K562 (cell line): Measurements from ENCODE around the gene BIN1. TPM values are rescaled to one million over a fixed set of nuclear protein-coding genes. Genes with fewer than 3 reads are reported as not detected.

ENCODE experiments used
- ATAC-seq: fragments of 200-7000 bp; cut with Tn5 transposase; 3 replicates; pipeline ENCODE4 v1.9.1; 2020; ENCODE audit warnings: moderate library complexity
- BruUV-seq: library from RNA; stranded (reverse); fragments of 400-500 nt; replicated peaks from 2 replicates; lab custom pipeline; 2021; lab: Mats Ljungman, UMichigan
- CTCF ChIA-PET: fragments of 300-600 bp; formaldehyde crosslinking; extraction: SDS; loops from one replicate; lab custom pipeline; 2021; ENCODE audit warnings: low intra/inter-chr PET ratio; lab: Yijun Ruan, JAX
- POLR2A ChIA-PET: fragments of 300-600, 350-650 bp; sonication (Branson Sonifier 250); formaldehyde crosslinking; extraction: SDS; loops from one replicate; lab custom pipeline; 2021; ENCODE audit warnings: antibody characterized with exemption, inconsistent platforms; lab: Yijun Ruan, JAX
- DNase-seq, 4 experiments: peaks; one replicate each; pipeline versions ENCODE4 v3.0.0 to v3.0.0-alpha.2; 2011 to 2018; ENCODE audit warnings: low spot score in 3 of 4, mixed read lengths in 3 of 4; ENCODE audit errors: extremely low read depth in 1 of 4
- FAIRE-seq: peaks from 2 replicates; lab custom pipeline; 2011; peaks lifted over from hg19 to GRCh38; lab: Jason Lieb, UNC
- H2AFZ ChIP-seq: 2 replicates; pipeline ENCODE4 v1.6.0; 2011; ENCODE audit warnings: low read depth, low read length, control low read depth, inconsistent platforms
- H3K27ac ChIP-seq: fragments of 200-600 bp; 3 replicates; pipeline ENCODE4 v1.8.0; 2011; ENCODE audit warnings: low read depth, mild to moderate bottlenecking, control low read depth, inconsistent platforms, low read length, moderate library complexity, mixed read lengths; ENCODE audit errors: extremely low read depth
- H3K27me3 ChIP-seq, 2 experiments: fragments of 300-600 bp in 1 of 2; 2 replicates in 1 of 2; 3 replicates in 1 of 2; pipeline versions ENCODE4 v1.6.0 to v1.8.0; 2011; ENCODE audit warnings: inconsistent platforms in 2 of 2, low read length in 2 of 2, mild to moderate bottlenecking in 1 of 2, mixed read lengths in 1 of 2, moderate library complexity in 1 of 2; ENCODE audit not compliant: control insufficient read depth in 2 of 2, insufficient read depth in 2 of 2
- H3K36me3 ChIP-seq: fragments of 300-600 bp; 3 replicates; pipeline ENCODE4 v1.8.0; 2011; ENCODE audit warnings: mild to moderate bottlenecking, low read length, inconsistent platforms; ENCODE audit not compliant: control insufficient read depth, insufficient read depth
- H3K4me1 ChIP-seq, 2 experiments: fragments of 200-600 bp in 1 of 2; replicated peaks in 1 of 2; 2 replicates in 1 of 2; 3 replicates in 1 of 2; pipeline versions ENCODE4 v1.5.1 to v1.8.0; 2011; ENCODE audit warnings: inconsistent platforms in 2 of 2, low read length in 2 of 2, mild to moderate bottlenecking in 1 of 2, mixed read lengths in 1 of 2, moderate library complexity in 1 of 2; ENCODE audit not compliant: control insufficient read depth in 2 of 2, insufficient read depth in 2 of 2
- H3K4me2 ChIP-seq: 2 replicates; pipeline ENCODE4 v1.6.1; 2011; ENCODE audit warnings: low read length, control low read depth, inconsistent platforms, mixed read lengths; ENCODE audit not compliant: insufficient read depth
- H3K4me3 ChIP-seq: fragments of 200-600 bp; sonication (generic), shearing (Covaris generic); 2 replicates; pipeline ENCODE4 v1.5.1; 2016; ENCODE audit warnings: control low read depth, inconsistent platforms
- H3K79me2 ChIP-seq: fragments of 200-600 bp; 3 replicates; pipeline ENCODE4 v1.8.0; 2011; ENCODE audit warnings: low read length, inconsistent platforms; ENCODE audit not compliant: control insufficient read depth, insufficient read depth
- H3K9ac ChIP-seq, 2 experiments: 2 replicates each; pipeline versions ENCODE4 v1.6.0 to v1.6.1; 2011; ENCODE audit warnings: low read depth in 2 of 2, low read length in 2 of 2, control low read depth in 1 of 2, inconsistent platforms in 1 of 2, mild to moderate bottlenecking in 1 of 2, mixed read lengths in 1 of 2; ENCODE audit not compliant: insufficient read depth in 1 of 2
- H3K9me1 ChIP-seq: one replicate; pipeline ENCODE4 v1.6.0; 2011; ENCODE audit warnings: inconsistent platforms, mild to moderate bottlenecking, low read length, moderate library complexity; ENCODE audit not compliant: control insufficient read depth, insufficient read depth
- H3K9me3 ChIP-seq: replicated peaks from 2 replicates; pipeline ENCODE4 v1.5.1; 2011; ENCODE audit warnings: low read depth, low read length, inconsistent platforms; ENCODE audit not compliant: control insufficient read depth, insufficient read depth
- H4K20me1 ChIP-seq: replicated peaks from 2 replicates; pipeline ENCODE4 v1.6.1; 2011; ENCODE audit warnings: low read length, inconsistent platforms, mixed read lengths; ENCODE audit not compliant: control insufficient read depth, insufficient read depth
- IFI16 ChIP-seq: fragments of 250-450 bp; sonication (Bioruptor Pico); IDR thresholded peaks from 2 replicates; pipeline ENCODE4 v2.1.2; 2022; ENCODE audit warnings: mild to moderate bottlenecking, inconsistent platforms
- WGBS: fragments of 100-300 bp; shearing (Covaris generic); methylation state at CpG from one replicate; pipeline ENCODE4 v1.1.6; 2016; ENCODE audit warnings: low coverage, mixed read lengths; ENCODE audit not compliant: insufficient coverage; ENCODE audit errors: missing lambda C conversion rate; 5-methylcytosine and 5-hydroxymethylcytosine counted together
- in situ Hi-C: fragments of 300-500 bp; cut with MboI; formaldehyde crosslinking; loops from 4 replicates; pipeline ENCODE4 v1.15.0; 2018; ENCODE audit warnings: inconsistent platforms, mixed read lengths
- intact Hi-C: fragments of 100-400 bp; cut with micrococcal nuclease; formaldehyde crosslinking; loops from 2 replicates; pipeline ENCODE4 v1.14.2; 2022
- polyA plus RNA-seq, 8 experiments: library from polyadenylated mRNA; depleted of rRNA in 4 of 8; stranded (reverse) in 5 of 8; unstranded in 3 of 8; fragments of >200 nt; fragmentation: Nextera tagmentation in 2 of 8; fragmentation: Illumina TruSeq in 1 of 8; extraction: Ambion mirVana in 2 of 8; extraction: Trizol in 1 of 8; gene quantifications; 2 replicates each; pipeline versions ENCODE4 v1.2.1 to v1.2.3, GENCODE V29; 2011 to 2014; ENCODE audit warnings: inconsistent platforms in 1 of 8, missing spikeins in 1 of 8
- total RNA-seq, 7 experiments: library from RNA; depleted of rRNA in 6 of 7; stranded (reverse); fragments of >200 nt in 6 of 7; fragmentation: Illumina TruSeq in 2 of 7; extraction: Trizol in 2 of 7; gene quantifications; 2 replicates each; pipeline versions ENCODE4 v1.2.1 to v1.2.3, GENCODE V29; 2011 to 2021; ENCODE audit warnings: low replicate concordance in 1 of 7
- TF ChIP-seq, protein P1 (sequence below): sonication (generic); formaldehyde crosslinking; IDR thresholded peaks from 2 replicates; pipeline ENCODE4 v1.5.0; 2020; ENCODE audit warnings: missing genetic modification reagents
- TF ChIP-seq, protein P2 (sequence below): sonication (generic); formaldehyde crosslinking; IDR thresholded peaks from 2 replicates; pipeline ENCODE4 v1.9.0; 2022; ENCODE audit warnings: mild to moderate bottlenecking, missing genetic modification reagents

BIN1 gene
- total and polyA plus RNA-seq, 9 of the 15 experiments (the other 6 are each of a cell fraction or from before 2014, with no cell fraction given) = 0.04 to 2.8 (median 0.79) TPM; not detected in 1

DNA sequence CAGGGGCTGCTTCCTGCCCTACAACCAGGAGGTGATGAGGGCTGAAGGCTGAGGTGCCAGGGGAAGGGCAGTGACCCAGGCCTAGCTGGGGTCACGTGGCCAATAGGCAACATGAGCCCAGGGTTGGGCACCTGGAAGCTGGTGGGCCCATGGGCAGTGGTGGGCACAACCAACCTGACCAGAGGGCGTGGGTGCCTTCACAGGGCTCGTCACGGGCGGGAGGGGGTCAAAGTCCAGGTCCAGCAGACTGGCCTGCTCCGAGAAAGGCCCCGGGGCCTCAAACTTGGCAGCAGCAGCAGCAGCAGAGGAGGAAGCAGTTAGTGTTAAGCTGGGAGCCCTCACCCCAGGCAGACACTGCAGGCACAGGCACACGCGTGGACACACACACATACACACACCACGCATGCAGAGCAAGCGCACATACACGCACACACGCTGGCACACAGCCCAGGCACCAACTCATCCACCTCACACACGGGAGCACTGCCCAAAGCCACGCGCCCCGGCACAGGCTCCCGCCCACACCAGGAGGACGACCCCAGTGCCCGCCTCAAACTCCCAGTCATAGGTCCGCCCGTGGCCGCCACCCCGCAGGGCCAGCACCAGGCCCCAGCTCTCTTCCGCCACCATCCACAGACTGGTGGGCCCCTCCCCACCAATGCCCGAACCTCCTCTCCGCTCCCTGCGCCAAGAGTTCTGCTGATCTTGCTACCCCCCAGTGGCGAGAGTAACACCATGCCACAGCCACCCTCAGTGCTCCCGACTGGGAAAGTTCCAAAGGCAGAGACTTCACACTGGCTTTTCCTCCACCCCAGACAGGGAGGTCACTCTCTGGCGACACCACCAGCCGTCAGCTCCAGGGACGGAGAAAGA is 53.0 kb downstream of the BIN1 start:
- 19% methylated on average over 28 of the region's 33 CpGs for WGBS
- intact Hi-C loops (no loop called here), in situ Hi-C loops (no loop called here)
- ATAC-seq (no peak), DNase-seq (no peak), FAIRE-seq (no peak)
- ChIA-PET CTCF (no interaction called here), POLR2A (interaction anchor here (0.6 kb wide), 1 partner anchor 25 kb away, joined by 3 read pairs; no protein-coding TSS in a partner anchor)
- Histone ChIP-seq H3K4me3 (no peak overlapping the region), H3K4me1 (peaks cover 0 to 71% of the 10 kb centered on the region in 2 experiments; a peak in 3 of 5 replicates), H3K36me3 (no peaks in the 10 kb centered on the region), H3K9me3 (no peaks in the 10 kb centered on the region), H3K79me2 (no peaks in the 10 kb centered on the region), H3K4me2 (no peak overlapping the region), H3K9me1 (no peaks in the 10 kb centered on the region), H3K9ac (no peak overlapping the region), H2AFZ (no peak overlapping the region), H3K27ac (no peak overlapping the region), H3K27me3 (peaks cover 3 to 68% of the 10 kb centered on the region in 2 experiments; a peak in 4 of 5 replicates), H4K20me1 (peaks cover 8% of the 10 kb centered on the region; the same call in 1 of the 2 replicates)
- no TSS peak for BruUV-seq
- no peak for TF ChIP-seq IFI16 (CRISPR knock-in tag)
- TF ChIP-seq, protein P1, sequence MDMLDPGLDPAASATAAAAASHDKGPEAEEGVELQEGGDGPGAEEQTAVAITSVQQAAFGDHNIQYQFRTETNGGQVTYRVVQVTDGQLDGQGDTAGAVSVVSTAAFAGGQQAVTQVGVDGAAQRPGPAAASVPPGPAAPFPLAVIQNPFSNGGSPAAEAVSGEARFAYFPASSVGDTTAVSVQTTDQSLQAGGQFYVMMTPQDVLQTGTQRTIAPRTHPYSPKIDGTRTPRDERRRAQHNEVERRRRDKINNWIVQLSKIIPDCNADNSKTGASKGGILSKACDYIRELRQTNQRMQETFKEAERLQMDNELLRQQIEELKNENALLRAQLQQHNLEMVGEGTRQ (CRISPR knock-in tag) = peak; percentile 41; the same call in 1 of the 2 replicates
- TF ChIP-seq, protein P2, sequence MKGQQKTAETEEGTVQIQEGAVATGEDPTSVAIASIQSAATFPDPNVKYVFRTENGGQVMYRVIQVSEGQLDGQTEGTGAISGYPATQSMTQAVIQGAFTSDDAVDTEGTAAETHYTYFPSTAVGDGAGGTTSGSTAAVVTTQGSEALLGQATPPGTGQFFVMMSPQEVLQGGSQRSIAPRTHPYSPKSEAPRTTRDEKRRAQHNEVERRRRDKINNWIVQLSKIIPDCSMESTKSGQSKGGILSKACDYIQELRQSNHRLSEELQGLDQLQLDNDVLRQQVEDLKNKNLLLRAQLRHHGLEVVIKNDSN (CRISPR knock-in tag) = peak; percentile 54
